ENCODE results near the gene NAALADL2. TPM values are rescaled to one million over a fixed set of nuclear protein-coding genes. Genes with fewer than 3 reads are reported as not detected.

NAALADL2 gene
- total RNA-seq, 1 donor from 2014 or later: 2.9 TPM

DNA sequence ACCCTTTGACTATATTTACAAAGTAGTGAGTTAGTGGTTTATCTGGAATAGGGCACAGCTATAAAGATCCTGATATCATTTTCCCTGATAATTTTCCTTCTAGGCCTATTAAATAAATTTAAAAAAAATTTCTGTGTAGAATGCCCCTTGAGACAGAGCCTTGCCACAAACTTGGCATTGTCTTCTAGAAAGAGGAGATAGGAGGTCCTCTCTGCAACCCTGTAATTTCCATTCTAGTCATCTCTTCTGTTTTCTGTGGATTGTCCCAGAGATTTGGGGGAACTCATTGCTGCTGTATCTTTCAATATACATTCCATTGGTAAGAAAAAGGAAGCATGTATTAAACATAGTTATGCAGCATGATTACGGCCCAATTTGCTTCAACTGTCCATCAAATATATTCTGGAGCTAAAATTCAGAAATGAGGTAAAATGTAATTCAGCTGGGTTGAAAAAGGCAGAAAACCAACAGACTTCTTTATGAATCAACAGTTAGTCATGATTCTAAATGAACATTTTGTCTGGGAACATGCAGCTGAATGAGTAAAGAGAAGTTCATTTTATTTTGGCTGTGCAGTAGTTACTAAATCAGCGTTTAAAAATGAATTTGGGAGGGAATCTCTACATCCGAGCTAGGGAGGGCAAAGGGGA is 401.1 kb downstream of the NAALADL2 start:
- Histone ChIP-seq H3K4me3 (ENCODE audit: low read depth, low read length) (no peak overlapping the region), H3K27me3 (ENCODE audit: control insufficient read depth, insufficient read depth, low read length) (no peaks in the 10 kb centered on the region)
- DNase-seq (ENCODE audit: low read depth): no peak

GRCh38 chr3:175266478-175266877 is 407.3 kb downstream of the NAALADL2 start:
- Histone ChIP-seq H3K27me3 (ENCODE audit: control insufficient read depth, insufficient read depth, low read length) (no peaks in the 10 kb centered on the region), H3K4me3 (ENCODE audit: low read depth, low read length) (no peak overlapping the region), H3K36me3 (ENCODE audit: control insufficient read depth, insufficient read depth, low read length) (no peaks in the 10 kb centered on the region)
- DNase-seq (ENCODE audit: low read depth): no peak
- TF ChIP-seq, protein P1, sequence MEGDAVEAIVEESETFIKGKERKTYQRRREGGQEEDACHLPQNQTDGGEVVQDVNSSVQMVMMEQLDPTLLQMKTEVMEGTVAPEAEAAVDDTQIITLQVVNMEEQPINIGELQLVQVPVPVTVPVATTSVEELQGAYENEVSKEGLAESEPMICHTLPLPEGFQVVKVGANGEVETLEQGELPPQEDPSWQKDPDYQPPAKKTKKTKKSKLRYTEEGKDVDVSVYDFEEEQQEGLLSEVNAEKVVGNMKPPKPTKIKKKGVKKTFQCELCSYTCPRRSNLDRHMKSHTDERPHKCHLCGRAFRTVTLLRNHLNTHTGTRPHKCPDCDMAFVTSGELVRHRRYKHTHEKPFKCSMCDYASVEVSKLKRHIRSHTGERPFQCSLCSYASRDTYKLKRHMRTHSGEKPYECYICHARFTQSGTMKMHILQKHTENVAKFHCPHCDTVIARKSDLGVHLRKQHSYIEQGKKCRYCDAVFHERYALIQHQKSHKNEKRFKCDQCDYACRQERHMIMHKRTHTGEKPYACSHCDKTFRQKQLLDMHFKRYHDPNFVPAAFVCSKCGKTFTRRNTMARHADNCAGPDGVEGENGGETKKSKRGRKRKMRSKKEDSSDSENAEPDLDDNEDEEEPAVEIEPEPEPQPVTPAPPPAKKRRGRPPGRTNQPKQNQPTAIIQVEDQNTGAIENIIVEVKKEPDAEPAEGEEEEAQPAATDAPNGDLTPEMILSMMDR (IDR thresholded peaks at IDR 0.05; ENCODE audit: insufficient read depth, low read length, poor library complexity, severe bottlenecking): no peak

More for the DNA sequence above, 401.1 kb downstream of the NAALADL2 start:
- no peaks in the 10 kb centered on the region for H3K36me3 ChIP-seq (ENCODE audit: control insufficient read depth, insufficient read depth, low read length)
- TF ChIP-seq, protein P1 (IDR thresholded peaks at IDR 0.05; ENCODE audit: insufficient read depth, low read length, poor library complexity, severe bottlenecking): no peak

- Histone ChIP-seq H3K36me3 (ENCODE audit: control insufficient read depth, insufficient read depth, low read length) (no peaks in the 10 kb centered on the region), H3K27me3 (ENCODE audit: control insufficient read depth, insufficient read depth, low read length) (no peaks in the 10 kb centered on the region), H3K4me3 (ENCODE audit: low read depth, low read length) (no peak overlapping the region)
- TF ChIP-seq, protein P1 (IDR thresholded peaks at IDR 0.05; ENCODE audit: insufficient read depth, low read length, poor library complexity, severe bottlenecking): no peak
- DNase-seq (ENCODE audit: low read depth): no peak
Observed at GRCh38 chr3:175267121-175267531, 408.0 kb downstream of the NAALADL2 start.

GRCh38 chr3:175267561-175267960 is 408.4 kb downstream of the NAALADL2 start:
- TF ChIP-seq, protein P1 (IDR thresholded peaks at IDR 0.05; ENCODE audit: insufficient read depth, low read length, poor library complexity, severe bottlenecking): no peak
- DNase-seq (ENCODE audit: low read depth): no peak
- Histone ChIP-seq H3K4me3 (ENCODE audit: low read depth, low read length) (no peak overlapping the region), H3K36me3 (ENCODE audit: control insufficient read depth, insufficient read depth, low read length) (no peaks in the 10 kb centered on the region), H3K27me3 (ENCODE audit: control insufficient read depth, insufficient read depth, low read length) (no peaks in the 10 kb centered on the region)

DNA sequence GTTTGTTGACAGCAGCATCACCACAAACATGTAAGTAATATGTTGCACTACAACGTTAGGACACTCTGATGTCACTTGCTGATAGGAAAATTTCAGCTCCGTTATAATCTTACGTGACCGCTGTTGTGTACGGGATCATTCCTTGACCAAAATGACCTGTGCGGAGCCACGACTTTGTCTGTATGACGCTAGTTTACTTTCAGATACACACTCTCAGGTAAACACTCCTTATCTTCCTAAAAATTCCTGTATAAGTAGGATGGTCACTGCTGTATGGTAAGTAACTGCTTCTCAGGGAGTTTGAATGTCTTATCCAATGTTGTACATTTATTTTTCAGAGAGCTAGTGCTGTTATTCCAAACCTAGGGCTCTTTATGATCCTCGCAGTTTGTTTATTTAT is 410.3 kb downstream of the NAALADL2 start:
- DNase-seq (ENCODE audit: low read depth): no peak
- Histone ChIP-seq H3K27me3 (ENCODE audit: control insufficient read depth, insufficient read depth, low read length) (no peaks in the 10 kb centered on the region), H3K4me3 (ENCODE audit: low read depth, low read length) (no peak overlapping the region), H3K36me3 (ENCODE audit: control insufficient read depth, insufficient read depth, low read length) (no peaks in the 10 kb centered on the region)
- TF ChIP-seq, protein P1 (IDR thresholded peaks at IDR 0.05; ENCODE audit: insufficient read depth, low read length, poor library complexity, severe bottlenecking): no peak

Measured in kidney epithelial cell (primary cell).